Right atrium auricular region (tissue), 2 donors: Measurements from ENCODE around the gene MYH15. TPM values are rescaled to one million over a fixed set of nuclear protein-coding genes. Genes with fewer than 3 reads are reported as not detected.

ENCODE experiments used
- DNase-seq: peaks from one replicate; pipeline ENCODE4 v3.0.0-alpha.2; 2019; ENCODE audit warnings: low spot score
- H3K27ac ChIP-seq, 2 donors: fragments of 200-600 bp; sonication (generic); 1 replicate in 1 of 2; 2 replicates in 1 of 2; pipeline ENCODE4 v1.5.1; 2016 to 2019
- H3K27me3 ChIP-seq, 2 donors: fragments of 200-600 bp; sonication (generic); one replicate each; pipeline versions ENCODE4 v1.5.1 to v1.6.0; 2017 to 2019
- H3K36me3 ChIP-seq: fragments of 200-600 bp; sonication (generic); one replicate; pipeline ENCODE4 v1.5.1; 2016
- H3K4me1 ChIP-seq, 2 donors: fragments of 200-600 bp; sonication (generic); one replicate each; pipeline versions ENCODE4 v1.5.1 to v1.6.0; 2017 to 2019
- H3K4me3 ChIP-seq, 2 donors: fragments of 200-600 bp; sonication (generic); 1 replicate in 1 of 2; 2 replicates in 1 of 2; pipeline ENCODE4 v1.5.1; 2017 to 2019; ENCODE audit warnings: mild to moderate bottlenecking in 1 of 2, moderate library complexity in 1 of 2
- H3K9me3 ChIP-seq, 2 donors: fragments of 200-600 bp; sonication (generic); one replicate each; pipeline ENCODE4 v1.5.1; 2019
- CTCF ChIP-seq, 2 donors: fragments of 200-600 bp; sonication (generic); IDR thresholded peaks; one replicate each; pipeline ENCODE4 v1.5.1; 2019; ENCODE audit warnings: antibody characterized with exemption in 2 of 2
- total RNA-seq, 2 donors: library from RNA; depleted of rRNA; stranded (reverse); fragments of >200 nt; gene quantifications; one replicate each; pipeline ENCODE4 v1.1.0, GENCODE V29; 2016

Gene MYH15
- total RNA-seq, 2 donors from 2014 or later, result 0.08 to 0.48 TPM

GRCh38 chr3:108416111-108416869 lies 94.1 kb downstream of the MYH15 start:
- Histone ChIP-seq H3K9me3 (no peaks in the 10 kb centered on the region), H3K36me3 (no peaks in the 10 kb centered on the region), H3K4me3 (no peak overlapping the region), H3K27me3 (no peaks in the 10 kb centered on the region), H3K4me1 (no peaks in the 10 kb centered on the region), H3K27ac (no peak overlapping the region)
- TF ChIP-seq CTCF (IDR thresholded peaks at IDR 0.05), result no peak
- no peak for DNase-seq

- H3K9me3 ChIP-seq, result no peaks in the 10 kb centered on the region
- no peaks in the 10 kb centered on the region for H3K4me1 ChIP-seq
- no peaks in the 10 kb centered on the region for H3K36me3 ChIP-seq
- TF ChIP-seq CTCF (IDR thresholded peaks at IDR 0.05), result no peak
- H3K27me3 ChIP-seq, result no peaks in the 10 kb centered on the region
- no peak overlapping the region for H3K4me3 ChIP-seq
- no peak overlapping the region for H3K27ac ChIP-seq
- DNase-seq, result no peak
Observed at GRCh38 chr3:108415661-108416060, 94.7 kb downstream of the MYH15 start.

- no peaks in the 10 kb centered on the region for H3K4me1 ChIP-seq
- H3K9me3 ChIP-seq, result no peaks in the 10 kb centered on the region
- no peaks in the 10 kb centered on the region for H3K36me3 ChIP-seq
- no peak overlapping the region for H3K4me3 ChIP-seq
- no peak for TF ChIP-seq CTCF (IDR thresholded peaks at IDR 0.05)
- H3K27ac ChIP-seq, result no peak overlapping the region
- DNase-seq, result no peak
- no peaks in the 10 kb centered on the region for H3K27me3 ChIP-seq
Observed at GRCh38 chr3:108414007-108414406, 96.4 kb downstream of the MYH15 start.

DNA sequence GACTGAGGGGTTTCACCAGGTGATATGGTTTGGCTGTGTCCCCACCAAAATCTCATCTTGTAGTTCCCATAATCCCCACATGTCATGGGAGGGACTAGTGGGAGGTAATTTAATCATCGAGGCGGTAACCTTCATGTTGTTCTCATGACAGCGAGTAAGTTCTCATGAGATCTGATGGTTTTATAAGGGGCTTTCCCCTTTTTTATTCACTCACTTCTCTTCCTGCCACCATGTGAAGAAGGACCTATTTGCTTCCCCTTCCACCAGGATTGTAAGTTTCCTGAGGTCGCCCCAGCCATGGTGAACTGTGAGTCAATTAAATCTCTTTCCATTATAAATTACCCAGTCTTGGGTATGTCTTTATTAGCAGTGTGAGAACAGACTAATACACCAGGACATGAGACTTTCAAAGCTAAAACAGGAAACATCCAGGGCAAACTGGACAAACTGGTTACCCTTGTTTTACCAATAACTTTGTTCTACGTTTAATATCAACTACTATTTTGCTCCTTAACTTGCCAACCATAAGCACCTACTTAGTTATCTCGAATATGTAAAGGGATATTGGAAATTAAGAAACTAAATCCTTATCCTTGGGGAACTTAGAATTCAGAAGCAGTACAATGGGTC lies 98.2 kb downstream of the MYH15 start:
- no peak for DNase-seq
- Histone ChIP-seq H3K9me3 (no peaks in the 10 kb centered on the region), H3K36me3 (no peaks in the 10 kb centered on the region), H3K27ac (no peak overlapping the region), H3K27me3 (no peaks in the 10 kb centered on the region), H3K4me1 (no peaks in the 10 kb centered on the region), H3K4me3 (no peak overlapping the region)
- no peak for TF ChIP-seq CTCF (IDR thresholded peaks at IDR 0.05)

DNA sequence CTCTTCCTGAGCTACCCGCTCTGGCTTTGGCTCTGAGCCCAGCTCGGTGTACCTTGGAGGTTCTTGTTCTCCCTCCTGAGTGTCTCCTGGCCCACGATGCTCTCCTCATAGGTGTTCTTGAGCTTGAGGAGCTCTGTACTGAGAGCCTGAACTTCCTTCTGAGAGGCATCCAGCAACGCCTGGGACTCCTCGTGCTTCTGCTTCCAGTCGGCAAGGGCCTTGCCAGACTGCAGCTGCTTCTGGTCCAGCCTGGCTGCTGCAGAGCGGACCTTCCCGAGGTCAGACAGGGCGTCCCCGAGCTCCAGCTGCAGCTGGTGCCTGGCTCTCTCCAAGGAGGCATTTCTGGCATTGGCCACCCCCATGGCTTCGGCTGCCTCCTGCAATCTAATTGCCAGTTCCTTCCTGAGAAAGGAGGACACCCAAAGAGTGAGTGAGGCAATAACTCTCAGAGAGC lies 99.8 kb downstream of the MYH15 start:
- no peak for DNase-seq
- Histone ChIP-seq H3K27me3 (peaks cover 0 to 3% of the 10 kb centered on the region in 2 donors), H3K4me1 (no peaks in the 10 kb centered on the region), H3K9me3 (no peaks in the 10 kb centered on the region), H3K4me3 (no peak overlapping the region), H3K36me3 (no peaks in the 10 kb centered on the region), H3K27ac (no peak overlapping the region)
- TF ChIP-seq CTCF (IDR thresholded peaks at IDR 0.05), result no peak
